ENCODE data around the gene INTS15.

- TF ChIP-seq, protein P1, sequence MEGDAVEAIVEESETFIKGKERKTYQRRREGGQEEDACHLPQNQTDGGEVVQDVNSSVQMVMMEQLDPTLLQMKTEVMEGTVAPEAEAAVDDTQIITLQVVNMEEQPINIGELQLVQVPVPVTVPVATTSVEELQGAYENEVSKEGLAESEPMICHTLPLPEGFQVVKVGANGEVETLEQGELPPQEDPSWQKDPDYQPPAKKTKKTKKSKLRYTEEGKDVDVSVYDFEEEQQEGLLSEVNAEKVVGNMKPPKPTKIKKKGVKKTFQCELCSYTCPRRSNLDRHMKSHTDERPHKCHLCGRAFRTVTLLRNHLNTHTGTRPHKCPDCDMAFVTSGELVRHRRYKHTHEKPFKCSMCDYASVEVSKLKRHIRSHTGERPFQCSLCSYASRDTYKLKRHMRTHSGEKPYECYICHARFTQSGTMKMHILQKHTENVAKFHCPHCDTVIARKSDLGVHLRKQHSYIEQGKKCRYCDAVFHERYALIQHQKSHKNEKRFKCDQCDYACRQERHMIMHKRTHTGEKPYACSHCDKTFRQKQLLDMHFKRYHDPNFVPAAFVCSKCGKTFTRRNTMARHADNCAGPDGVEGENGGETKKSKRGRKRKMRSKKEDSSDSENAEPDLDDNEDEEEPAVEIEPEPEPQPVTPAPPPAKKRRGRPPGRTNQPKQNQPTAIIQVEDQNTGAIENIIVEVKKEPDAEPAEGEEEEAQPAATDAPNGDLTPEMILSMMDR (IDR thresholded peaks at IDR 0.05; ENCODE audit: borderline replicate concordance, extremely low read depth, low read length, poor library complexity, severe bottlenecking), result no peak
- no peak for TF ChIP-seq EZH2 (IDR thresholded peaks at IDR 0.05; ENCODE audit: borderline replicate concordance, low read depth, low read length, severe bottlenecking)
Observed at GRCh38 chr7:6590645-6591110, 857 bp downstream of the INTS15 start.

Data from DND-41 (cell line).